NT2/D1 (cell line): ENCODE data around the gene KRTAP5-3.
"Not testable (repeated sequence)": the region's sequence is repeated elsewhere in the genome, so short reads cannot be mapped to it uniquely, and the experiment has no call there.

Source experiments
- SUZ12 ChIP-seq: IDR thresholded peaks from 2 replicates; pipeline ENCODE4 v1.6.1; 2011; ENCODE audit not compliant: insufficient read length, insufficient read depth; ENCODE audit errors: extremely low read depth
- YY1 ChIP-seq: IDR thresholded peaks from 2 replicates; pipeline ENCODE4 v1.6.1; 2011; ENCODE audit not compliant: insufficient read length, insufficient read depth
- ZNF274 ChIP-seq: IDR thresholded peaks from 2 replicates; pipeline ENCODE4 v1.6.1; 2011; ENCODE audit warnings: mild to moderate bottlenecking, low read depth, low read length

DNA sequence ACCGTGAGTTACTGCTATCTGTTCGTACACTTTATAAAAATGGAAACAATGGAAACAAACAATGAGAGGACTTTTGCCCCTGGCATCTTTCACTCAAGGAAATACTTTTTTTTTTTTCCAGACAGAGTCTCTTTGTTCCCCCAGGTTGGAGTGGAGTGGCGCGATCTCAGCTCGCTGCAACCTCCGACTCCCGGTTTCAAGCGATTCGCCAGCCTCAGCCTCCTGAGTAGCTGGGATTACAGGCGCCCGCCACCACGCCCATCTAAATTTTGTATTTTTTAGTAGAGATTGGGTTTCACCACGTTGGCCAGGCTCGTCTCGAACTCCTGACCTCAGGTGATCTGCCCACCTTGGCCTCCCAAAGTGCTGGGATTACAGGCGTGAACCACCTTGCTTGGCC lies 32.5 kb downstream of the KRTAP5-3 start:
- not testable (repeated sequence) for TF ChIP-seq ZNF274, SUZ12, YY1
